Activated CD8-positive, alpha-beta T cell treated with anti-CD3 and anti-CD28 coated beads for 36 hours (primary cell): ENCODE data around the gene VAV1. TPM values are rescaled to one million over a fixed set of nuclear protein-coding genes. Genes with fewer than 3 reads are reported as not detected.

Experiments used
- ATAC-seq: fragments of 200-7000 bp; cut with Tn5 transposase; one replicate; pipeline ENCODE4 v1.10.0; 2021; ENCODE audit warnings: mild to moderate bottlenecking, moderate library complexity
- CTCF ChIA-PET: fragments of 350-600 bp; sonication (Branson Sonifier 250); formaldehyde crosslinking; loops from one replicate; lab custom pipeline; 2021; ENCODE audit warnings: antibody characterized with exemption; lab: Charles Lee
- POLR2A ChIA-PET: fragments of 350-600 bp; sonication (Branson Sonifier 250); formaldehyde crosslinking; loops from one replicate; lab custom pipeline; 2021; ENCODE audit warnings: antibody characterized with exemption; lab: Charles Lee
- DNase-seq: peaks from one replicate; pipeline ENCODE4 v3.0.0-alpha.2; 2020
- H3K27ac Mint-ChIP-seq: one replicate; pipeline ENCODE4 v1.8.0; 2021; ENCODE audit warnings: mild to moderate bottlenecking, mixed read lengths
- H3K27me3 Mint-ChIP-seq: one replicate; pipeline ENCODE4 v1.8.0; 2021; ENCODE audit warnings: mixed read lengths
- H3K36me3 Mint-ChIP-seq: one replicate; pipeline ENCODE4 v1.8.0; 2021; ENCODE audit warnings: low read depth, mixed read lengths
- H3K4me1 Mint-ChIP-seq: one replicate; pipeline ENCODE4 v1.8.0; 2021; ENCODE audit warnings: low read depth, mixed read lengths
- H3K4me3 Mint-ChIP-seq: one replicate; pipeline ENCODE4 v1.8.0; 2021; ENCODE audit warnings: mild to moderate bottlenecking, moderate library complexity, mixed read lengths
- H3K9me3 Mint-ChIP-seq: one replicate; pipeline ENCODE4 v1.8.0; 2021; ENCODE audit warnings: mixed read lengths
- intact Hi-C: fragments of 100-400 bp; cut with micrococcal nuclease; formaldehyde crosslinking; loops from one replicate; pipeline ENCODE4 v1.10.0; 2022
- total RNA-seq, 2 experiments: library from RNA; stranded (reverse); gene quantifications; one replicate each; pipeline ENCODE4 v1.2.3, GENCODE V29; 2021
- TF ChIP-seq, protein P1 (sequence below): fragments of 200-600 bp; IDR thresholded peaks from one replicate; pipeline ENCODE4 v1.8.0; 2022; ENCODE audit warnings: antibody characterized with exemption, mild to moderate bottlenecking

Gene VAV1
- total RNA-seq, 2 experiments from 2014 or later: 61.7 to 65.4 TPM

DNA sequence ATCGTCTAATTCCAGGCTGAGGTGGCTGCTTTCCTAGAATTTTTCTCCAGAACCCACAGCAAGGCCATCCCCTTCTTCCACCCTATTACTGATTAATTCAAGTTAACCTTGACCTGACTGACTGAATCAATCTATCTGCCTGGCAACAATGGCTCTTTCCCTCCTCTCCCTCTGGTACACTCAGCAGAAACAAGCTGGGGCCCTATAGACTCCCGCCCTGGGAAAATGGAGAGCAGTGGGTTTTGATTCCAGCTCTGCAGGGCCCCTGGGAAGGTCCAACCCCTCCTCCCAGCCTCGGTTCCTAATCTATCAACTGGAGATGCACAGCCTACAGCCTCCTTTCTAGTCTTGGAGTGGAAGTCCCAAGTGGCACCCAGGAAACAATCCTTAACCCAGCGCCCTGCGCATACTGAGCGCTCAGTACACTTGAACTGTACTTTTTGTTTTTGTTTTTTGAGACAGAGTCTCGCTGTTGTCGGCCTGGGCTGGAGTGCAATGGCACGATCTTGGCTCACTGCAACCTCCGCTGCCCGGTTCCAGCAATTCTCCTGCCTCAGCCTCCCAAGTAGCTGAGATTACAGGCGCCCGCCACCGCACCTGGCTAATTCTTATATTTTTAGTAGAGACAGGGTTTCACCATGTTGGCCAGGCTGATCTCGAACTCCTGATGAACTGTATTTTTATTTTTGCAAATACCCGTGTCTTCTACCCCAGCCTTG, 46.8 kb upstream of the VAV1 start:
- CTCF ChIA-PET: interaction anchor here (2.6 kb wide), 1 partner anchor 11 kb away, joined by 7 read pairs; no protein-coding TSS in a partner anchor
- Mint-ChIP-seq H3K27ac (no peak overlapping the region), H3K4me1 (peaks cover 9% of the 10 kb centered on the region), H3K9me3 (no peaks in the 10 kb centered on the region), H3K36me3 (no peaks in the 10 kb centered on the region), H3K27me3 (no peaks in the 10 kb centered on the region), H3K4me3 (no peak overlapping the region)
- TF ChIP-seq, protein P1, sequence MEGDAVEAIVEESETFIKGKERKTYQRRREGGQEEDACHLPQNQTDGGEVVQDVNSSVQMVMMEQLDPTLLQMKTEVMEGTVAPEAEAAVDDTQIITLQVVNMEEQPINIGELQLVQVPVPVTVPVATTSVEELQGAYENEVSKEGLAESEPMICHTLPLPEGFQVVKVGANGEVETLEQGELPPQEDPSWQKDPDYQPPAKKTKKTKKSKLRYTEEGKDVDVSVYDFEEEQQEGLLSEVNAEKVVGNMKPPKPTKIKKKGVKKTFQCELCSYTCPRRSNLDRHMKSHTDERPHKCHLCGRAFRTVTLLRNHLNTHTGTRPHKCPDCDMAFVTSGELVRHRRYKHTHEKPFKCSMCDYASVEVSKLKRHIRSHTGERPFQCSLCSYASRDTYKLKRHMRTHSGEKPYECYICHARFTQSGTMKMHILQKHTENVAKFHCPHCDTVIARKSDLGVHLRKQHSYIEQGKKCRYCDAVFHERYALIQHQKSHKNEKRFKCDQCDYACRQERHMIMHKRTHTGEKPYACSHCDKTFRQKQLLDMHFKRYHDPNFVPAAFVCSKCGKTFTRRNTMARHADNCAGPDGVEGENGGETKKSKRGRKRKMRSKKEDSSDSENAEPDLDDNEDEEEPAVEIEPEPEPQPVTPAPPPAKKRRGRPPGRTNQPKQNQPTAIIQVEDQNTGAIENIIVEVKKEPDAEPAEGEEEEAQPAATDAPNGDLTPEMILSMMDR: no peak
- ATAC-seq: no peak
- POLR2A ChIA-PET: interaction anchor here (2.1 kb wide), 1 partner anchor 11 kb away, joined by 9 read pairs; the partner anchor contains the start of gene GPR108
- DNase-seq: no peak
- intact Hi-C loops: no loop called here

DNA sequence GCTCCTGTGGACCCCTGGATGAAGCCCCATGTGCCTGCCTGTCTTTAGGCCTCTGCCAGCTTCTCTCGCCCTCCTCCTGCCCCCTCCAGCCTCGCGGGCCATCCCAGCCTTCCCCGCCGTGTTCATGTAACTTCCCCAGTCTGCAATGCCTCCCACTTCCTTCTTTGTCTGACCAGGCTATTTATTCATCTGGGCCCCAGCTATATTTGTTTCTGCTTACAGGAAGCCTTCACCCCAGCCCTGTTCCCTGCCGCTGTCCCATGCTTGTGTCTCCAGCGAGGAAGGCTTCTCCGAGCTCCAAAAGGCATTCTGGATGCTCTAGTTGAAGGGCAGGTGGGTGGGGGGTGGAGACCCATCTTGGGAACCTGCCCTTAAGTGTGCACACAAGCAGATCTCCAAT, 44.2 kb upstream of the VAV1 start:
- H3K27ac Mint-ChIP-seq: no peak overlapping the region
- CTCF ChIA-PET: no interaction called here
- DNase-seq (no peak), ATAC-seq (no peak)
- intact Hi-C loops: no loop called here
- peaks cover 13% of the 10 kb centered on the region for H3K36me3 Mint-ChIP-seq
- no peaks in the 10 kb centered on the region for H3K9me3 Mint-ChIP-seq
- no peaks in the 10 kb centered on the region for H3K27me3 Mint-ChIP-seq
- TF ChIP-seq, protein P1: no peak
- H3K4me1 Mint-ChIP-seq: peaks cover 5% of the 10 kb centered on the region
- POLR2A ChIA-PET: no interaction called here
- H3K4me3 Mint-ChIP-seq: no peak overlapping the region

DNA sequence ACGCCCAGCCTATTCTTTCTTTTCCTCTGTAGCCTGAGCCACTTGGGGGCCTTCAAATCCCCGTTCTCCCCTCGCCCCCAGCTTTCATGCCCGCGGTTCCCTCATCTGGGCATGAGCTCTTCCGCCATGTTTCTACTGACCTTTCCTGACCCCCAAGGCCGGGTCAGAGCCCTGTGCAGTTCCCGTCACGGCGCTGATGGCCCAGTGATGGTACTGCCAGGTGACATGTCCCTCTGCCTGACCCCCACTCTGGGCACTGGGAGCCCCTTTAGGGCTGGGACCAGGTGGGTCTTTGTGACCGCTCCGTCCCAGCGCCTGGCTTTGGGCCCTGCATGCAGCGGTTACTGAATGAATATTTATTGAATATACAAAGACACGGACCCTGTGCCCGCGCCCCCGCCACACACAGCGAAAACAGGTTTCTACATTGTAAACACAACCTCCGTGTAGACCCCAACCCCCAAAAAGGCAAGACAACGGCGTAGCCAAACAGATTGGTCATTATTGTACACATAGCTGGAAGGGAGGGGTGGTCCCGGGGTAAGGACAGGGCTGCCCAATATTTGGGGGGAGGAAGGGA, 42.8 kb upstream of the VAV1 start:
- Mint-ChIP-seq H3K27me3 (no peaks in the 10 kb centered on the region), H3K4me1 (peaks cover 3% of the 10 kb centered on the region), H3K4me3 (no peak overlapping the region), H3K36me3 (peaks cover 22% of the 10 kb centered on the region), H3K9me3 (no peaks in the 10 kb centered on the region), H3K27ac (no peak overlapping the region)
- CTCF ChIA-PET: interaction anchor here (1.1 kb wide), 1 partner anchor 98 kb away, joined by 3 read pairs; no protein-coding TSS in a partner anchor
- POLR2A ChIA-PET: no interaction called here
- TF ChIP-seq, protein P1: no peak
- ATAC-seq (no peak), DNase-seq (no peak)
- intact Hi-C loops: loop anchor here (10.0 kb wide), 1 partner anchor 215 kb away; no protein-coding TSS in a partner anchor

DNA sequence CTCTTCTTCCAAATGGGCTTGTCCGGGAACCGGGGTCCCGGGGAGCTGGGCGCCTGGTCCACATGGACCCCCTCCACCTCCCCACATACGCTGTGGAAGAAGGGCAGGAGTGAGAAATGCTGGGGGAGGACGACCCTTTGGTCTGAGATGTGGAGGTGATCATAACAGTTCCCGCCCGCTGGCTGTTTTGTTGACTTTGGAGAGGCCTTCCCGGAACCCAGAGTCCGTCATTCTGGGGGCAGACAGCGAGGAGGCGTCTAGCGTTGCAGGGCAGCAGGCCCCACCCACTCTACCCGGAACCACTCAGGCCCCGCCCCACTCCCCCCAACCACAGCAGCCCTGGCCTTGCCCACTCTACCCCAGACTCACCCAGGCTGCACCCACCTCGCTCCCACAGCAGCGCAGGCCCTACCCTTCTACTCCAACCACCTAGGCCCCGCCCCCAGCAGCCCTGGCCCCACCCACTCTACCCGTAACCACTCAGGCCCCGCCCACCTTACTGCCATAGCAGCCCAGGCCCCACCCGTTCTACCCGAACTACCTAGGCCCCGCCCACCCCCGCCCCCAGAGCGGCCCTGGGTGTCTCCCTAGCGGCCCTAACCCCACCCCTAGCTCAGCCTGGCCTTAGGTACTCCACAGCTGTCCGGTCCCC, 42.2 kb upstream of the VAV1 start:
- peaks cover 4% of the 10 kb centered on the region for H3K4me1 Mint-ChIP-seq
- H3K9me3 Mint-ChIP-seq: no peaks in the 10 kb centered on the region
- intact Hi-C loops: loop anchor here (10.0 kb wide), 1 partner anchor 215 kb away; no protein-coding TSS in a partner anchor
- TF ChIP-seq, protein P1: no peak
- H3K36me3 Mint-ChIP-seq: peaks cover 22% of the 10 kb centered on the region
- no peak overlapping the region for H3K27ac Mint-ChIP-seq
- ATAC-seq: peak; percentile 93
- no peaks in the 10 kb centered on the region for H3K27me3 Mint-ChIP-seq
- ChIA-PET POLR2A (no interaction called here), CTCF (no interaction called here)
- no peak overlapping the region for H3K4me3 Mint-ChIP-seq
- DNase-seq: peak; percentile 82
